ENCODE results near the gene TCF4. TPM values are rescaled to one million over a fixed set of nuclear protein-coding genes. Genes with fewer than 3 reads are reported as not detected.

Gene TCF4
- total RNA-seq, 1 experiment from 2014 or later: 143 TPM

GRCh38 chr18:55318951-55319441, 269.0 kb downstream of the TCF4 start:
- Histone ChIP-seq H3K4me1 (ENCODE audit: insufficient read depth, low read length, poor library complexity, severe bottlenecking) (peaks cover 54% of the 10 kb centered on the region), H3K27me3 (replicated peaks; ENCODE audit: insufficient read depth, low read depth, low read length, poor library complexity) (no peaks in the 10 kb centered on the region), H3K4me3 (ENCODE audit: low read depth, low read length, poor library complexity, severe bottlenecking) (peak overlapping the region; percentile 60), H3K36me3 (ENCODE audit: insufficient read depth, low read length, poor library complexity, severe bottlenecking) (no peaks in the 10 kb centered on the region), H3K9me3 (ENCODE audit: low read depth, low read length, poor library complexity, severe bottlenecking) (no peaks in the 10 kb centered on the region), H3K27ac (ENCODE audit: low read depth, low read length, poor library complexity, severe bottlenecking) (peak overlapping the region; percentile 89)
- no peak for TF ChIP-seq EZH2 (IDR thresholded peaks at IDR 0.05; ENCODE audit: borderline replicate concordance, low read depth, low read length, poor library complexity, severe bottlenecking)
- TF ChIP-seq CTCF (conservative IDR thresholded peaks at IDR 0.05; ENCODE audit: low read depth, low read length): no peak
- ChIA-PET CTCF (no interaction called here), POLR2A (ENCODE audit: low non-redundant PET) (no interaction called here)
- no TSS peak for BruUV-seq (replicated peaks)
- intact Hi-C loops (cut with micrococcal nuclease; ENCODE audit: unreplicated experiment): no loop called here
- peak; percentile 36 for DNase-seq (ENCODE audit: low spot score)

- DNase-seq (ENCODE audit: low spot score): no peak
- Histone ChIP-seq H3K27me3 (replicated peaks; ENCODE audit: insufficient read depth, low read depth, low read length, poor library complexity) (no peaks in the 10 kb centered on the region), H3K4me1 (ENCODE audit: insufficient read depth, low read length, poor library complexity, severe bottlenecking) (peaks cover 59% of the 10 kb centered on the region), H3K36me3 (ENCODE audit: insufficient read depth, low read length, poor library complexity, severe bottlenecking) (no peaks in the 10 kb centered on the region), H3K27ac (ENCODE audit: low read depth, low read length, poor library complexity, severe bottlenecking) (peak overlapping the region; percentile 89), H3K4me3 (ENCODE audit: low read depth, low read length, poor library complexity, severe bottlenecking) (peak overlapping the region; percentile 60), H3K9me3 (ENCODE audit: low read depth, low read length, poor library complexity, severe bottlenecking) (no peaks in the 10 kb centered on the region)
- CTCF ChIA-PET: no interaction called here
- BruUV-seq (replicated peaks): no TSS peak
- intact Hi-C loops (cut with micrococcal nuclease; ENCODE audit: unreplicated experiment): no loop called here
- POLR2A ChIA-PET (ENCODE audit: low non-redundant PET): no interaction called here
- TF ChIP-seq EZH2 (IDR thresholded peaks at IDR 0.05; ENCODE audit: borderline replicate concordance, low read depth, low read length, poor library complexity, severe bottlenecking): no peak
- TF ChIP-seq CTCF (conservative IDR thresholded peaks at IDR 0.05; ENCODE audit: low read depth, low read length): no peak
These were observed 270.1 kb downstream of the TCF4 start for GRCh38 chr18:55317864-55318263.

GRCh38 chr18:55317324-55317723, 270.7 kb downstream of the TCF4 start:
- POLR2A ChIA-PET (ENCODE audit: low non-redundant PET): interaction anchor here (0.6 kb wide), 1 partner anchor 65 kb away, joined by 3 read pairs; no protein-coding TSS in a partner anchor
- H3K27me3 ChIP-seq (replicated peaks; ENCODE audit: insufficient read depth, low read depth, low read length, poor library complexity): no peaks in the 10 kb centered on the region
- no peak for DNase-seq (ENCODE audit: low spot score)
- H3K4me3 ChIP-seq (ENCODE audit: low read depth, low read length, poor library complexity, severe bottlenecking): peak overlapping the region; percentile 60
- no peaks in the 10 kb centered on the region for H3K9me3 ChIP-seq (ENCODE audit: low read depth, low read length, poor library complexity, severe bottlenecking)
- TF ChIP-seq EZH2 (IDR thresholded peaks at IDR 0.05; ENCODE audit: borderline replicate concordance, low read depth, low read length, poor library complexity, severe bottlenecking) (no peak), CTCF (conservative IDR thresholded peaks at IDR 0.05; ENCODE audit: low read depth, low read length) (no peak)
- peaks cover 64% of the 10 kb centered on the region for H3K4me1 ChIP-seq (ENCODE audit: insufficient read depth, low read length, poor library complexity, severe bottlenecking)
- peak overlapping the region; percentile 89 for H3K27ac ChIP-seq (ENCODE audit: low read depth, low read length, poor library complexity, severe bottlenecking)
- intact Hi-C loops (cut with micrococcal nuclease; ENCODE audit: unreplicated experiment): no loop called here
- H3K36me3 ChIP-seq (ENCODE audit: insufficient read depth, low read length, poor library complexity, severe bottlenecking): no peaks in the 10 kb centered on the region
- CTCF ChIA-PET: no interaction called here
- BruUV-seq (replicated peaks): no TSS peak

Measured in A673 (cell line).